ENCODE results near the gene PEG3.
"Not testable (repeated sequence)": the region's sequence is repeated elsewhere in the genome, so short reads cannot be mapped to it uniquely, and the experiment has no call there.

PEG3 gene

GRCh38 chr19:56840451-56841192 is at the start of gene PEG3, which contains the start of gene ZIM2:
Gene PEG3, minus strand, starts transcription at chr19:56840726. Its CDS starts 16,071 bp downstream, at chr19:56824655.
Gene ZIM2, minus strand, starts transcription at chr19:56840726. Its CDS starts 16,449 bp downstream, at chr19:56824277.
- no peak for DNase-seq

- no peak for DNase-seq
Measured at GRCh38 chr19:56885173-56885985, 44.9 kb upstream of the PEG3 start.

- no peak for DNase-seq
Measured at GRCh38 chr19:56884441-56884840, 43.9 kb upstream of the PEG3 start.

- DNase-seq: no peak
Measured at GRCh38 chr19:56880592-56881190, 40.2 kb upstream of the PEG3 start.

- no peak for DNase-seq
Measured at GRCh38 chr19:56877069-56877715, 36.7 kb upstream of the PEG3 start.

GRCh38 chr19:56875717-56876116 is 35.2 kb upstream of the PEG3 start:
- no peak for DNase-seq

GRCh38 chr19:56874530-56874929 is 34.0 kb upstream of the PEG3 start:
- DNase-seq: no peak

GRCh38 chr19:56873493-56873892 is 33.0 kb upstream of the PEG3 start:
- no peak for DNase-seq

GRCh38 chr19:56869886-56870285 is 29.4 kb upstream of the PEG3 start:
- no peak for DNase-seq

- no peak for DNase-seq
Measured at GRCh38 chr19:56868446-56868845, 27.9 kb upstream of the PEG3 start.

- DNase-seq: no peak
Measured at GRCh38 chr19:56866538-56866937, 26.0 kb upstream of the PEG3 start.

GRCh38 chr19:56864443-56865125 is 24.1 kb upstream of the PEG3 start:
- no peak for DNase-seq

GRCh38 chr19:56862741-56863140 is 22.2 kb upstream of the PEG3 start:
- no peak for DNase-seq

- DNase-seq: not testable (repeated sequence)
Measured at GRCh38 chr19:56860409-56860808, 19.9 kb upstream of the PEG3 start.

- DNase-seq: no peak
Measured at GRCh38 chr19:56858026-56858425, 17.5 kb upstream of the PEG3 start.

GRCh38 chr19:56856822-56857221 is 16.3 kb upstream of the PEG3 start:
- DNase-seq: no peak

GRCh38 chr19:56852361-56852760 is 11.8 kb upstream of the PEG3 start:
- not testable (repeated sequence) for DNase-seq

- DNase-seq: no peak
Measured at GRCh38 chr19:56848166-56848565, 7.6 kb upstream of the PEG3 start.

- DNase-seq: no peak
Measured at GRCh38 chr19:56842412-56842811, 1.9 kb upstream of the PEG3 start.

- DNase-seq: no peak
Measured at GRCh38 chr19:56841193-56841543, 642 bp upstream of the PEG3 start.

GRCh38 chr19:56839652-56840450 is 675 bp downstream of the PEG3 start:
- peak; percentile 18 for DNase-seq
